IPS DF 6.9 (cell line): ENCODE data around the gene TRPV5.

Experiments
- DNase-seq: peaks from one replicate; pipeline ENCODE4 v3.0.0-alpha.2; 2013; ENCODE audit warnings: low read depth, low spot score
- H3K27ac ChIP-seq: one replicate; pipeline ENCODE4 v1.5.1; 2013; ENCODE audit warnings: low read length, control low read depth
- H3K27me3 ChIP-seq: 2 replicates; pipeline ENCODE4 v1.6.1; 2013; ENCODE audit warnings: mild to moderate bottlenecking, low read length; ENCODE audit not compliant: control insufficient read depth, insufficient read depth
- H3K36me3 ChIP-seq: 2 replicates; pipeline ENCODE4 v1.6.1; 2013; ENCODE audit warnings: low read length; ENCODE audit not compliant: control insufficient read depth, insufficient read depth
- H3K4me1 ChIP-seq: 2 replicates; pipeline ENCODE4 v1.6.1; 2013; ENCODE audit warnings: low read length; ENCODE audit not compliant: control insufficient read depth, insufficient read depth
- H3K4me3 ChIP-seq: 2 replicates; pipeline ENCODE4 v1.5.1; 2013; ENCODE audit warnings: mild to moderate bottlenecking, low read length
- H3K9me3 ChIP-seq: 2 replicates; pipeline ENCODE4 v1.6.1; 2013; ENCODE audit warnings: low read length, inconsistent platforms; ENCODE audit not compliant: control insufficient read depth, insufficient read depth
- WGBS: extraction: QIAGEN DNeasy Blood & Tissue Kit; methylation state at CpG from one replicate; pipeline ENCODE4 v1.1.7; 2013; ENCODE audit warnings: mixed read lengths, missing lambda C conversion rate; ENCODE audit not compliant: insufficient read length, insufficient coverage; 5-methylcytosine and 5-hydroxymethylcytosine counted together

The TRPV5 gene

DNA sequence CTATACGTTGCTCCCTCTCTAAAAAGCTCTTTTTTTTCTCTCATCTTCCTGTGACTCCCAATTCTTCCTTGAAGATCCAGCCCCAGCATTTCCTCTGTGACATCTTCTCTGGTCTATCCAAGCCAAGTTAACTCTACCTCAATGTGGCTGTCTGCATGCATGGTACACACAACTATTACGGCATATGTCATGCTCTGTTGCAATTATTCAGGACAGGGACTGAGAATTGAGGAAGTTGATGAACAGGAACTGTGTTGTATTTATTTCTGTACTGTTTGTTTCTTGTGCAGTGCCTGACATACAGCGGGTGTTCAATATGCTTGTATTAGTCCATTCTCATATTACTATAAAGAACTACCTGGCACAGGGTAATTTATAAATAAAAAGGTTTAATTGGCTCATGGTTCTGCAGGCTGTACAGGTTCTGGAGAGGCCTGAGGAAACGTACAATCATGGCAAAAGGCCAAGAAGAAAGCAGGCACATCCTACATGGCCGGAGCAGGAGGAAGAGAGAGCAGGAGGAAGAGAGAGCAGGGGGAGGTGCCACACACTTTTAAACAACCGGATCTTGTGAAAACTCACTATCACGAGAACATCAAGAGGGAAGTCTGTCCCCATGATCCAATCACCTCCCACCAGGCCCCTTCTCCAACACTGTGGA lies 6.3 kb downstream of the TRPV5 start:
- no peaks in the 10 kb centered on the region for H3K4me1 ChIP-seq
- no peak overlapping the region for H3K4me3 ChIP-seq
- no peak for DNase-seq
- WGBS = no CpG with 5 or more reads among the region's 7 CpGs
- peaks cover 1% of the 10 kb centered on the region; the same call in 1 of the 2 replicates for H3K27me3 ChIP-seq
- no peaks in the 10 kb centered on the region for H3K9me3 ChIP-seq
- no peaks in the 10 kb centered on the region for H3K36me3 ChIP-seq
- no peak overlapping the region for H3K27ac ChIP-seq

DNA sequence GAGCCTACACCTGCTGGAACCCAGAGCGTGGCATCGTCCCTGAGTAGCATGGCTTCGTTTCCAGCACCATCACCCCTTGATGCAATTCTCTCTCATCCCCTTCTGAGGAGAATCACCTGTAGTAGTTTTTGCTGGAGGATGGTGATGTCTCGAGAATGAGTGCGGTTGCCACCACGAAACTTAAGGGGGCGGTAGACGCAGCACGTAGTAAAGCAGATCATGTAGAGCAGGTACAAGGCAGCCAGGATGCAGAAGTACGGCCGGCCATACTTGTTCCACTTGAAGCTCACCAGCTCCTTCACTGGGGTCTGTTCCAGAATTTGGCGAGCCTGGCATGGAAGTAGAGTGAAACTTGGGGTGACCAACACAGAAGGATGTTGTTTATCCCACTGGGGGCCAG lies 8.1 kb downstream of the TRPV5 start:
- Histone ChIP-seq H3K27ac (no peak overlapping the region), H3K4me1 (no peaks in the 10 kb centered on the region), H3K27me3 (peaks cover 1% of the 10 kb centered on the region; the same call in 1 of the 2 replicates), H3K9me3 (no peaks in the 10 kb centered on the region), H3K4me3 (no peak overlapping the region), H3K36me3 (no peaks in the 10 kb centered on the region)
- DNase-seq = peak; percentile 27
- no CpG with 5 or more reads among the region's 12 CpGs for WGBS

DNA sequence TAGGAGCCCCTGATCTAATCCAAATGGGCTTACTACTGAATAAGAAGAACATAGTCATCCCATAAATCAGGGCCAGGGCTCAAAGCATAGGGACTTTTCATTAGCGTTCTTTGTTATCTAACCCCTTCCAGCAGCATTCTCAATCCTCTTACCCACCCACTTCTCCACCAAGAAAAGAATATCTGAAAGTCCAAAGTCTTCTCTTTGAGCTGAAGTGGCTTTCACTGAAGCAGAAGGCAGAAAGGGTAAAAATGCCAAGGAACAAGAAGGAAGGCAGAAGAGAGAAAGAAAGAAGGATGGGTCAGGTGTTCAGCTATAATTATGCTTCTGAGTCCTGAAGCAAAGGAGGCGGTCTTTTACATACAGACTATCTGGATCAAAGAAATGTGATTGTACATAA lies 10.2 kb downstream of the TRPV5 start:
- WGBS = no CpG with 5 or more reads among the region's 2 CpGs
- Histone ChIP-seq H3K4me3 (no peak overlapping the region), H3K9me3 (no peaks in the 10 kb centered on the region), H3K27ac (no peak overlapping the region), H3K36me3 (no peaks in the 10 kb centered on the region), H3K4me1 (no peaks in the 10 kb centered on the region), H3K27me3 (peaks cover 1% of the 10 kb centered on the region; the same call in 1 of the 2 replicates)
- no peak for DNase-seq

DNA sequence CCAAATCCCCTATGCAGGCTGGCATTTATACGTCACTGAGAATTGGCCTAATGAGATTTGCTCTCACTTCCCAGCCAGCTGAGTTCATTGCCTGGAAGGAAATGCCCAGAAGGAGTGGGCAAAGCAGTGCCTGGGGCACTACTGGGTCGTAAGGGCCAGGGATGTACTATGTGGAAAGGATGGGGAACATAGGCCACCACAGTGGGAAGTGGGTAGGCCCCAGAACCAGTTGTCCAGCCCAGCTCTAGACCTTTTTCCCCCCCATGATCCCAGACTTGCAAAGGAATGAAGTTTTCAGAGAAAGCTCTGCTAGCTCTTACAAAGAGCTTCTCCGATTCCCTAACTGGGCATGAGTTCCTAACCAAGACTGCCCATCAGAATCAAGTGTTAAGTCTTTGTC lies 13.9 kb downstream of the TRPV5 start:
- no peak overlapping the region for H3K27ac ChIP-seq
- no CpG with 5 or more reads among the region's 3 CpGs for WGBS

DNA sequence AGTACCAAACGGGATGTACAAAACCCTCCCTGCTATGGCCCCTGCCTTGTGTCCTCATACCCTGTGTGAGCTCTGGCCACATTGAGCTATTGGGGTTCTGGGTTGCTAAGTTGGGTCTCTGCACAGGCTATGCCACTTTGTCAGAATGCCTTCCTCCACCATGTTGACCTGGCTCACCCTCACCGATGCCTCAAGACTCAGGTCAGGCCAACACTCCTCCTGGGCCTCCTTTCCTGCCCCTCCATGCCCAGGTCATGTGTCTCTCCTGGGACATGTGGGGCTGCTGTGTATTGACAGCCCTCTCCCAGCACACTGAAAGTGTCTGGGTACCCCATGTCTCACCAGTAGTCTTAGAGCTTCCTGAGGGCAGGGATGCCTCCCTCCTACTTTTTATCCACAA lies 14.6 kb downstream of the TRPV5 start:
- Histone ChIP-seq H3K27me3 (no peaks in the 10 kb centered on the region), H3K27ac (no peak overlapping the region), H3K4me1 (no peaks in the 10 kb centered on the region), H3K36me3 (no peaks in the 10 kb centered on the region), H3K9me3 (no peaks in the 10 kb centered on the region), H3K4me3 (no peak overlapping the region)
- no peak for DNase-seq
- WGBS = no CpG with 5 or more reads among the region's 2 CpGs

More for the DNA sequence above, 13.9 kb downstream of the TRPV5 start:
- no peak for DNase-seq
- H3K4me1 ChIP-seq = no peaks in the 10 kb centered on the region
- H3K9me3 ChIP-seq = no peaks in the 10 kb centered on the region
- H3K36me3 ChIP-seq = no peaks in the 10 kb centered on the region
- no peak overlapping the region for H3K4me3 ChIP-seq
- no peaks in the 10 kb centered on the region for H3K27me3 ChIP-seq

DNA sequence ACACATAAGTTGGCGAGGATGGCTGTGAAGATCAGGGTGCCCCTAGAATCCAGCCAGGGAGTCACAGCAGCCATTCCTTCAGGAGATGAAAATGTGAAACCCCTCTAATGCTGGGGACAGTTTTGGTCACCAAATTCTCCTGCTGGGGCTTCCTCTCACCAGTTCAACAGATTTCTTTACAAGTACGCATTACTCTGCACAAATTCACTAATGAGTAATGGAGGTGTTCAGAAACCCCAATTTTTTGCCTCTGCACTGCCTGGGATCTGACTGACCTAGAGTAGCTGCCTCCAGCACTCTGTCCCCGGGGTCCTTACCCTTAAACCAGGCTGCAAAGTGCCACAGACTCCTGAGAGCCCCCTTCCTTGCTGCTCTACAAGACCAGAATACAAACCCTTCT lies 16.1 kb downstream of the TRPV5 start:
- H3K4me3 ChIP-seq = no peak overlapping the region
- H3K27ac ChIP-seq = no peak overlapping the region
- H3K9me3 ChIP-seq = no peaks in the 10 kb centered on the region
- H3K27me3 ChIP-seq = no peaks in the 10 kb centered on the region
- DNase-seq = no peak
- no peaks in the 10 kb centered on the region for H3K36me3 ChIP-seq
- no CpG with 5 or more reads among the region's 3 CpGs for WGBS
- H3K4me1 ChIP-seq = no peaks in the 10 kb centered on the region

DNA sequence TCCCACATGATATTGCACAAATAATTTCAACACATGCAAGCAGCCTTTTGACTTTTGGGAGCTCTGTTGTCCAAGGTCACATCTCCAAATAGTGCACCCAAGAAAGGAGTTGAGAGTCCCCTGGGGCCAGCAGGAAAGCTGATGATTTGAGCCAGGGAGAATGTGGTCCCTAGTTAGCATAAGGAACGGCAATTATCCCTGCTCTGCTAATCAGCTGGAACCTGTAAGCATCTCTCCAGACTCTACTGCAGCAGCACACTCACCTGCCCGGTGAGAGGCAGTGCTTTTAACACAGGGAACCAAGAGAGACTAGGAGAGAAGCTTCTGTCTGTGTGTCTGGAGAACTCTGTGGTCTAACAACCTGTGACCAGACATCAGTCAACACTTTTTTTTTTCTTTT lies 17.0 kb downstream of the TRPV5 start:
- H3K36me3 ChIP-seq = no peaks in the 10 kb centered on the region
- H3K4me1 ChIP-seq = no peaks in the 10 kb centered on the region
- H3K27me3 ChIP-seq = no peaks in the 10 kb centered on the region
- DNase-seq = no peak
- H3K4me3 ChIP-seq = no peak overlapping the region
- H3K9me3 ChIP-seq = no peaks in the 10 kb centered on the region
- H3K27ac ChIP-seq = no peak overlapping the region
- WGBS = no CpG with 5 or more reads among the region's 2 CpGs

GRCh38 chr7:142915315-142915714 lies 18.2 kb downstream of the TRPV5 start:
- DNase-seq = no peak
- Histone ChIP-seq H3K27me3 (no peaks in the 10 kb centered on the region), H3K9me3 (no peaks in the 10 kb centered on the region), H3K27ac (no peak overlapping the region), H3K36me3 (no peaks in the 10 kb centered on the region), H3K4me3 (no peak overlapping the region), H3K4me1 (no peaks in the 10 kb centered on the region)
- WGBS = no CpG with 5 or more reads among the region's 8 CpGs

DNA sequence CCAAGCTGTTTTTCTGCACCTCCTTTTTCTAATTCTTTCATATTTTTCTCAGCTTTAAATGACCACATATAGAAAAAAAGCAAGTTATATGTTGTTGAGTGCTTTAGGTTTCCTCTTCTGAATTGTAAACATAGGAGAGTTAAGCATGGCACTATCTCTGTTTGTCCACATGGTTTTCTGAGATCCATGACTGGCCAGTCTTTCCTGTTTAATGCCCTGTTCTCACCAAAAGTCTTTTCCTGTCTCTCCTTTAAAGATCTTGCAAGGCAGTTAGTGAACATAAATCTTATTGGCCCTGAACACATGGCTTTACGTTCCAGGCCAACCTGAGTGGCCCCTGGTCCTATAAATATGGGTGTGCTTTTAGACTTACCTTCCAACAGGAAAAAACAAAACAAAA lies 19.4 kb downstream of the TRPV5 start:
- Histone ChIP-seq H3K9me3 (no peaks in the 10 kb centered on the region), H3K27ac (no peak overlapping the region), H3K27me3 (no peaks in the 10 kb centered on the region), H3K36me3 (no peaks in the 10 kb centered on the region), H3K4me3 (no peak overlapping the region), H3K4me1 (no peaks in the 10 kb centered on the region)
- DNase-seq = no peak
- WGBS = no CpG with 5 or more reads among the region's 1 CpG

GRCh38 chr7:142913566-142913965 lies 20.0 kb downstream of the TRPV5 start:
- no peak overlapping the region for H3K27ac ChIP-seq
- no peaks in the 10 kb centered on the region for H3K36me3 ChIP-seq
- no peak for DNase-seq
- no peaks in the 10 kb centered on the region for H3K9me3 ChIP-seq
- no peaks in the 10 kb centered on the region for H3K4me1 ChIP-seq
- no peak overlapping the region for H3K4me3 ChIP-seq
- no CpG with 5 or more reads among the region's 2 CpGs for WGBS
- no peaks in the 10 kb centered on the region for H3K27me3 ChIP-seq

DNA sequence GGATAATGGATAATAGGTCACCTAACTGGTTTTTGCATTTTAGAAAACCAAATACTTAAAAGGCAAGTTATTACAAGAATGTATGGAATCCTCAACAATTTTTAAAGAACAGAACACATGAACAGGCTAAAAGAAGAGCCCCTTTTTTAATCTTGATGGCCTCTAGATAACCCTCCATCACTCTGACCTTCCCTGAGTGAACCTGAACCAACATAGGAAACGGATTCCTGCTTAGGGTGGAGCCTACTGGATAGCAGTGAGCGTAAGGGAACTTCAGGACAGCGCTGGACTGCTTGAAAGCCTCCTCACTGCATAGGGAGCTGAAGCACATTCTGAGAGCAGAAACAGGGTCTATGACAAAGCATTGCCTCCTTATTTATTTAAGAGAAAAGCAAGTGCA lies 20.5 kb downstream of the TRPV5 start:
- no peak for DNase-seq
- Histone ChIP-seq H3K27ac (no peak overlapping the region), H3K4me3 (no peak overlapping the region), H3K36me3 (no peaks in the 10 kb centered on the region), H3K4me1 (no peaks in the 10 kb centered on the region), H3K27me3 (no peaks in the 10 kb centered on the region), H3K9me3 (no peaks in the 10 kb centered on the region)
- no CpG with 5 or more reads among the region's 3 CpGs for WGBS
